Sigmoid colon (tissue), 4 donors: ENCODE data around the gene TBCE.

Experiments
- POLR2A ChIP-seq, 2 donors: fragments of 450-650 bp; IDR thresholded peaks; one replicate each; pipeline ENCODE4 v1.6.1; 2016; ENCODE audit warnings: antibody characterized with exemption in 2 of 2, mild to moderate bottlenecking in 2 of 2, moderate library complexity in 2 of 2
- POLR2AphosphoS5 ChIP-seq, 4 donors: sonication (generic); formaldehyde crosslinking; IDR thresholded peaks; one replicate each; pipeline ENCODE4 v1.6.1; 2017; ENCODE audit warnings: antibody characterized with exemption in 4 of 4
- TF ChIP-seq, protein P1 (sequence below), 4 experiments: fragments of 450-650 bp in 3 of 4; fragments of 200-600 bp in 1 of 4; IDR thresholded peaks; one replicate each; pipeline ENCODE4 v1.5.1; 2016 to 2019; ENCODE audit warnings: antibody characterized with exemption in 4 of 4, mild to moderate bottlenecking in 3 of 4, moderate library complexity in 2 of 4

DNA sequence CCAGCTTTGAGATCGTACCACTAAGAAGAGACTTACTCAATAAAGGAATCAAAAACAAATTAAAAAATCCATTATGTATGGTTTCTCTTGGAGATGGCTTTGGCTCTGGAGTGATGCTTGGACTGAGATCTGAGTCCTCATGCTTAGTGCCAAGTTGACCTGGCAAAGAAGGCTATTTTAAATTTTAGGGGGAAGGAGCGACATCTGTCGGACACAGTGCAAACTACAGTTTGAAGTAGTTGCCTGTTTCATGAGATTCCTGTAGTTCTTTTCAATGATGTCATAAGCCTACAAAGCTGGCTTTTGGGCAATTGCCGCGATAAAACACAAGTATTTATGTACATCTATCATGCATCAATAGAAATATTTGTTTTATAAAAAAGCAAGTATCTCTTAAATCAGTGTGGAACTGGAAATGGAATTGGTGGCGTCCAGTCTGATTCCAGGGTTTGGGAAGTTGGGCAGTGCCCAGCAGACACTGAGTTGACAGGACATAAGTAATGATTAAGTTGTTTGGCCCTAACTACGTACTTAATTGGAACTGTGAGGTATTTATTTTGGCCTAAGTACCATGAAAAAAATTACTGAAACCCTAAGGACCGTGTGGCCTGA, 50.0 kb downstream of the TBCE start:
- TF ChIP-seq, protein P1, sequence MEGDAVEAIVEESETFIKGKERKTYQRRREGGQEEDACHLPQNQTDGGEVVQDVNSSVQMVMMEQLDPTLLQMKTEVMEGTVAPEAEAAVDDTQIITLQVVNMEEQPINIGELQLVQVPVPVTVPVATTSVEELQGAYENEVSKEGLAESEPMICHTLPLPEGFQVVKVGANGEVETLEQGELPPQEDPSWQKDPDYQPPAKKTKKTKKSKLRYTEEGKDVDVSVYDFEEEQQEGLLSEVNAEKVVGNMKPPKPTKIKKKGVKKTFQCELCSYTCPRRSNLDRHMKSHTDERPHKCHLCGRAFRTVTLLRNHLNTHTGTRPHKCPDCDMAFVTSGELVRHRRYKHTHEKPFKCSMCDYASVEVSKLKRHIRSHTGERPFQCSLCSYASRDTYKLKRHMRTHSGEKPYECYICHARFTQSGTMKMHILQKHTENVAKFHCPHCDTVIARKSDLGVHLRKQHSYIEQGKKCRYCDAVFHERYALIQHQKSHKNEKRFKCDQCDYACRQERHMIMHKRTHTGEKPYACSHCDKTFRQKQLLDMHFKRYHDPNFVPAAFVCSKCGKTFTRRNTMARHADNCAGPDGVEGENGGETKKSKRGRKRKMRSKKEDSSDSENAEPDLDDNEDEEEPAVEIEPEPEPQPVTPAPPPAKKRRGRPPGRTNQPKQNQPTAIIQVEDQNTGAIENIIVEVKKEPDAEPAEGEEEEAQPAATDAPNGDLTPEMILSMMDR (IDR thresholded peaks at IDR 0.05), result peak; percentile 52 to 82 (median 72)
- TF ChIP-seq POLR2AphosphoS5 (IDR thresholded peaks at IDR 0.05), result peak in 2 of 4 donors; percentile 42 to 49
- TF ChIP-seq POLR2A (IDR thresholded peaks at IDR 0.05), result no peak
